ENCODE data around the gene POU6F1. TPM values are rescaled to one million over a fixed set of nuclear protein-coding genes. Genes with fewer than 3 reads are reported as not detected.

Gene POU6F1
- total and polyA plus RNA-seq, 10 of the 15 experiments (the other 5 are each of a cell fraction or from before 2014, with no cell fraction given): 0.26 to 4.2 (median 1.2) TPM

DNA sequence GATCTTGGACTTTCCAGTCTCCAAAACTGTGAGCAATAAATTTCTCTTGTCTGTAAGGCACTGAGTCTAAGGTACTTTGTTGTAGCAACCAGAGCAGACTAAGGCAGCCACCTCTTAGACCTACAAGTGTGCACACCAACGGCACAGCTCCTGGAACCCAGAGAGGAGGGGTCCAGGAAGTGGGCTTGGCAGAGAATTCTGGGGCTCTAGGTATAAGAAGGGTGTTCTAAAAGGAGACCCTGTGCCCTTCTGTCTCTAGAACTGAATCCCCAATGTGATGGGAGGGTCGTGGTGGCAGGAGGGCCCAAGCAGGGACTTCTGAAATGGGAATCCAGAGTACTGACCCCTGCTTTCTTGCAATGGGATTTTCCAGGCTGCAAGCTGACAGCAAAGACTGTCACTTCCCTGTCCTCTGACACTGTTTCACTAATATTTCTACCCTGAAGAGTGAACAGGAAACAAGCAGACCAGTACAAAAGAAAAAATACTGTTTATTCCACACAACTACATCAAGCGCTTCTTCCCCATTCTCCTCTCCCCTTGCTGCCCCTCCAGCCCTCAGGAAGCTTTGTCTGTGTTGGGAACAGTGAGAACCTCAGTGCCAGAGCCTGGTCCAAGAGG, 31.3 kb downstream of the POU6F1 start:
- Histone ChIP-seq H3K9me3 (replicated peaks; ENCODE audit: control insufficient read depth, insufficient read depth, low read length) (no peaks in the 10 kb centered on the region), H3K4me3 (no peak overlapping the region), H3K27ac (ENCODE audit: control insufficient read depth, insufficient read depth) (peak overlapping the region; percentile 70), H3K4me1 (ENCODE audit: control insufficient read depth, insufficient read depth, low read length) (peaks cover 31% of the 10 kb centered on the region), H3K79me2 (ENCODE audit: control insufficient read depth, insufficient read depth, low read length) (no peaks in the 10 kb centered on the region), H3K36me3 (ENCODE audit: control insufficient read depth in 2 of 2, insufficient read depth in 2 of 2, low read length in 1 of 2) (no peaks in the 10 kb centered on the region), H3K4me2 (ENCODE audit: control insufficient read depth, insufficient read depth) (no peak overlapping the region), H3K9ac (ENCODE audit: control insufficient read depth, insufficient read depth, low read length) (no peak overlapping the region), H4K20me1 (ENCODE audit: control insufficient read depth, insufficient read depth) (no peaks in the 10 kb centered on the region), H3K27me3 (replicated peaks in 1 of 2; ENCODE audit: control insufficient read depth in 2 of 2, insufficient read depth in 2 of 2, low read length in 1 of 2) (no peaks in the 10 kb centered on the region), H2AFZ (ENCODE audit: control insufficient read depth, low read depth, low read length) (peak overlapping the region; percentile 61)
- RAD21 ChIA-PET (ENCODE audit: unreplicated experiment): no interaction called here
- TF ChIP-seq TCF3 (IDR thresholded peaks at IDR 0.05; ENCODE audit: borderline replicate concordance, insufficient read depth, low read depth, low read length): no peak
- TF ChIP-seq ATF7 (IDR thresholded peaks at IDR 0.05; ENCODE audit: low read depth): peak; percentile 40; the same call in 1 of the 2 replicates
- peak; percentile 49 for TF ChIP-seq FOXK2 (IDR thresholded peaks at IDR 0.05)
- FAIRE-seq: no peak
- POLR2A ChIA-PET: interaction anchor here (0.6 to 2.8 kb wide), 4 partner anchors 12 to 141 kb away, joined by 3 to 14 read pairs (median 6); partner anchors contain the start of gene DAZAP2
- WGBS (ENCODE audit: insufficient coverage, insufficient replicate concordance, low lambda C conversion rate, missing lambda C conversion rate): 86% methylated on average over 3 of the region's 3 CpGs
- no TSS peak for BruUV-seq (replicated peaks)
- in situ Hi-C loops (cut with MboI): no loop called here
- CTCF ChIA-PET: interaction anchor here (1.1 to 1.8 kb wide), 2 partner anchors 13 to 52 kb away, joined by 4 to 5 read pairs; partner anchors contain the start of gene DAZAP2
- no peak for DNase-seq (ENCODE audit: low read depth, low spot score)
- intact Hi-C loops (cut with micrococcal nuclease; ENCODE audit: unreplicated experiment): no loop called here
- SMC1A ChIA-PET (ENCODE audit: uncharacterized antibody, unreplicated experiment): interaction anchor here (1.1 to 1.8 kb wide), 4 partner anchors 12 to 155 kb away, joined by 3 to 6 read pairs (median 4); no protein-coding TSS in a partner anchor
- no peak for ATAC-seq

- RAD21 ChIA-PET (ENCODE audit: unreplicated experiment): no interaction called here
- POLR2A ChIA-PET: no interaction called here
- H3K79me2 ChIP-seq (ENCODE audit: control insufficient read depth, insufficient read depth, low read length): no peaks in the 10 kb centered on the region
- WGBS (ENCODE audit: insufficient coverage, insufficient replicate concordance, low lambda C conversion rate, missing lambda C conversion rate): 91% methylated on average over 6 of the region's 6 CpGs
- CTCF ChIA-PET: interaction anchor here (1.8 kb wide), 1 partner anchor 11 kb away, joined by 5 read pairs; no protein-coding TSS in a partner anchor
- intact Hi-C loops (cut with micrococcal nuclease; ENCODE audit: unreplicated experiment) (no loop called here), in situ Hi-C loops (cut with MboI) (no loop called here)
- H4K20me1 ChIP-seq (ENCODE audit: control insufficient read depth, insufficient read depth): no peaks in the 10 kb centered on the region
- H2AFZ ChIP-seq (ENCODE audit: control insufficient read depth, low read depth, low read length): no peak overlapping the region
- H3K9ac ChIP-seq (ENCODE audit: control insufficient read depth, insufficient read depth, low read length): no peak overlapping the region
- H3K4me3 ChIP-seq: no peak overlapping the region
- H3K27ac ChIP-seq (ENCODE audit: control insufficient read depth, insufficient read depth): no peak overlapping the region
- peaks cover 31% of the 10 kb centered on the region for H3K4me1 ChIP-seq (ENCODE audit: control insufficient read depth, insufficient read depth, low read length)
- SMC1A ChIA-PET (ENCODE audit: uncharacterized antibody, unreplicated experiment): interaction anchor here (1.0 to 1.6 kb wide), 3 partner anchors 11 to 53 kb away, joined by 3 to 4 read pairs (median 4); partner anchors contain the start of genes DAZAP2 and TFCP2
- H3K4me2 ChIP-seq (ENCODE audit: control insufficient read depth, insufficient read depth): no peak overlapping the region
- BruUV-seq (replicated peaks): no TSS peak
- no peaks in the 10 kb centered on the region for H3K9me3 ChIP-seq (replicated peaks; ENCODE audit: control insufficient read depth, insufficient read depth, low read length)
- no peak for TF ChIP-seq SMAD5 (IDR thresholded peaks at IDR 0.05; ENCODE audit: low read depth)
- TF ChIP-seq ZSCAN29 (IDR thresholded peaks at IDR 0.05): no peak
- no peak for TF ChIP-seq POLR2A (IDR thresholded peaks at IDR 0.05; ENCODE audit: low read depth, low read length)
- TF ChIP-seq YY1 (IDR thresholded peaks at IDR 0.05; ENCODE audit: low read depth, low read length): no peak
- TF ChIP-seq E4F1 (IDR thresholded peaks at IDR 0.05; ENCODE audit: borderline replicate concordance, partially characterized antibody): no peak
- TF ChIP-seq NR2C2 (IDR thresholded peaks at IDR 0.05; ENCODE audit: borderline replicate concordance, control insufficient read depth, insufficient read length, low read depth): no peak
- TF ChIP-seq ATF7 (IDR thresholded peaks at IDR 0.05; ENCODE audit: low read depth): no peak
- TF ChIP-seq SIX5 (IDR thresholded peaks at IDR 0.05; ENCODE audit: low read depth, low read length, severe bottlenecking): no peak
- TF ChIP-seq PAX8 (IDR thresholded peaks at IDR 0.05): no peak
- no peaks in the 10 kb centered on the region for H3K27me3 ChIP-seq (replicated peaks in 1 of 2; ENCODE audit: control insufficient read depth in 2 of 2, insufficient read depth in 2 of 2, low read length in 1 of 2)
- no peak for ATAC-seq
- no peak for FAIRE-seq
- H3K36me3 ChIP-seq (ENCODE audit: control insufficient read depth in 2 of 2, insufficient read depth in 2 of 2, low read length in 1 of 2): no peaks in the 10 kb centered on the region
- DNase-seq (ENCODE audit: low read depth, low spot score): no peak
These were observed 32.6 kb downstream of the POU6F1 start for GRCh38 chr12:51185171-51185717.
